Putamen (tissue), 1 donor: ENCODE data around the gene FRMPD3.
"Not testable (repeated sequence)": the region's sequence is repeated elsewhere in the genome, so short reads cannot be mapped to it uniquely, and the experiment has no call there.

ENCODE experiments used
- DNase-seq: peaks from one replicate; pipeline ENCODE4 v3.0.0-alpha.2; 2016; ENCODE audit warnings: low spot score

FRMPD3 gene

DNA sequence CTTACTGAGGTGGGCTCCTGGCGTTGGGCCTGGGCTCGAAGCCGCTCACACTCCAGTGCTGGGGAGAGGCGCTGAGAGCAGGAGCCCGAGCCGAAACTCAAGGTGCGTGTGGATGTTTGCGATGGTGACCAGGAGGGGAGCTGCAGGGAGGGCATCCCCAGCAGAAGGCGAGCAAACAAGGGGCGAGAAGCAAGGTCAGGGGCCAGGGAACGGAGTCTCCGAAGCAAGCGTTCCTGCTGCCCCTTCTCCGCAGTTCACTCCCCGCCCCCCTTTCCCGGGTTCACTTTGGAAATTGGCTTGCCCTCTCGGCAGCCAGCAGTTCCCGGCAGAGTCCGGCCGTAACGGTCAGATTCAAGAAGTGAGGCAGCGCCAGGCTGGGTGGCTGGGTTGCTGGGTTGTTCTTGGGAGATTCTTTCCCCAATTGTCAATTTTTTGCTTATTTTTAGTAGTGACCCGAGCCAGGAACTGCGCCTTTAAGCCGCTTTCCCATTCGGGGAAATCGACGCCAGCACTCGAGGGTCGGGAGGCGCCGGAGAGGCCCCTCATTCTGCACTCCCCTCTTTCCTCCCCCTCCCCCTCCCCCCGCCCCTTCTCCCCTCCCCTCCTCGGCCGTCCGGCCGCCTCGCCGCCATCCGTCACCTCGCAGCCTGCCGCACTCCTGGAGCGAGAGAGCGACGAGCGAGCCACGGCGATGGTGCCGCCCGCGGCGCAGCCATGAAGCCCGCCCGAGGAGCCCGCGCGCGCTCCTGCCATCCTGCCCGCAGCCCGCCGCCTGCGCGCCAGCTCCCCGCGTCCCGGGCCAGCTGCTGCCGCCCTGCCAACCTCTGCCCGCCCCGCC, at the start of gene FRMPD3:
TSS of gene FRMPD3 (plus strand) at position 655 of the 838 bp plus-strand sequence. CDS start 76,937 bp downstream, outside the sequence.
- no peak for DNase-seq

DNA sequence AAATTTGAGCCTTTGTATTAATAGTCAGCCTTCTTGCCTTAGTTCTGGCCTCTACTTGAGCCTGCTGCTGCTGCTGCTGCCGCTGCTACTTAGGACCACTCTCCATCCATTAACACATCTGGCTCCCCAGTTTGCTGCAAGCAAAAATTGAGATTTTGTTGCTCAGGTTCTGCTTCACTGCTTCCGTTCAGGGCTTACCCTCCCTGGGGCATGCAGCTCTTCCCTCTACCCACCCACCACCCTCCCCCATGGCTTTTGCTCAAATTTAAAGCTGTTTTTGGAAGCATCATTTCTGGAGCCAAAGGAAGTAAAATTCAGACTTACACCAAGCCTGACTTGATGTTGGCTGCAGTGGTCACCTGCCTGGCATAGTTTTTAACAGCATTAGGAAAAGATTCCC, 28.9 kb upstream of the FRMPD3 start:
- no peak for DNase-seq

GRCh38 chrX:107421337-107421861, 28.1 kb upstream of the FRMPD3 start:
- DNase-seq: no peak

- no peak for DNase-seq
These were observed 20.4 kb upstream of the FRMPD3 start for GRCh38 chrX:107429090-107429489.

DNA sequence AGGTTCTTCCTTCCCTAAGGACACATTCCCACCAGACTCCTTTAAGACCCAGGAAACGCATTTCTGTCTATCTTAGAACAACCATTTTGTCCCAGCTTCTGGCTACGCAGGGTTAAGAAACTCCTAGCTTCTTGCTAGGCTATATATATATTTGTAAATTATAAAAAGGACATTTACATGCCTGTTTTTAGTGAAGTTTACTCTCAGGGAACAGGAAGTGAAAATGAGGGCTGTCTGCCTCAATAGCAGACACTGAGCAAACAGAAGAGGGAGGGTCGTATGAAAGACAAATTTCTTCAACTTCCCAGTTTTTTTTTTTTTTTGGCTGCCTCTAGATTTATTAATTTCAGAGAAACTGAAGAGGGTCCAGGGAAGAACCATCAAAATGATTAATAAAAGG, 9.3 kb upstream of the FRMPD3 start:
- DNase-seq: no peak

- DNase-seq: no peak
These were observed 8.8 kb upstream of the FRMPD3 start for GRCh38 chrX:107440692-107441091.

- DNase-seq: no peak
These were observed 6.4 kb upstream of the FRMPD3 start for GRCh38 chrX:107442914-107443527.

GRCh38 chrX:107445146-107445545, 4.3 kb upstream of the FRMPD3 start:
- DNase-seq: no peak

GRCh38 chrX:107445631-107446030, 3.8 kb upstream of the FRMPD3 start:
- no peak for DNase-seq

GRCh38 chrX:107447642-107448041, 1.8 kb upstream of the FRMPD3 start:
- no peak for DNase-seq

DNA sequence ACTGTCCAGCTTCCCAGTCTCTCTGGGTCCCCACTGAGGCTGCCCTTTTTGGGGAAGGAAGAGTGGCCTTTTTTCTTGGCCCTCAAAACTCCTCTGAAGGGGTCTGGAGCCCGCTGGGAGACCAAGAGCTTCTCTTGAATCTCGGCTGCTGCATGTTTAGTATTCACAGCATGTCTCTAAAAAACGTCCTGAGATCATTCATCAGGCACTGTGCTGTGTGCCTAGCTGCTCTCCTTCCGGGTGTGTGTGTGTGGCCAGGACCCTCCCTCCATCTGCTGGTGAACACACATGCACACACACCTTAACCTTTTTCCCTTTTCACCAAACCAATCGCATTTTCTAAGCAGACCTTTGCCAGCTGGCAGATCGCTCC, 841 bp upstream of the FRMPD3 start:
- no peak for DNase-seq

DNA sequence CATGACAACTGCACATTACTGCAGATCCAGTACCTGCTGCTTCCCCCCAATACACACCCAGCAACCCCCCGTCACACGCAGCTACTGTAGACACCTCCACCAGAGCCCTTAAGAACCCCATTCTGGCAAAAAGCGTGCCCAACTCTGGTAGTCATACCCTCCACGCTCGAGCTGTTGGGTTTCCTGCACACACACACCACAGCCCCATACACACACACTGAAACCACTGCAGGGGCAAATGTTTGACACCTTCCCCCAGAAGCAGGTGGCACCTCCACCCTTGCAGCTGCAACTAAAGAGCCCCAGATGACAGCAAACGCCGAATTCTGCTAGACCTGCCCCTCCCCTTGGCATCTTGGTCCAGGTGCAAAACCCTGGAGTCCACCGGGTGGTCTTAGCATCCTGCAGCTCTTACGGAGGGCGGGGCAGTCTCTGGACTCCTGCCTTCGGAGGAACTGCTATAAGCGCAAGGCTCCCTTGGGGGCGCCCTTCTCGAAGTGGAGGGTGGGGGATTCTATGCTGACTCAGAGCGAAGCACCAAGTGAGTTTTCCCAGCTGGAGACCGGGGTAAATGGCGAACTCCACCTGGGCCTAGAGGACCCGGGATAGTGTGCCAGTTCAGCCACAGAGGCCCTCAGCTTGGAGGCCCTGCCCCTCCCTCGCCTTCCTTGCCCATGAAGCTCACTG, 1.5 kb downstream of the FRMPD3 start:
- DNase-seq: no peak

DNA sequence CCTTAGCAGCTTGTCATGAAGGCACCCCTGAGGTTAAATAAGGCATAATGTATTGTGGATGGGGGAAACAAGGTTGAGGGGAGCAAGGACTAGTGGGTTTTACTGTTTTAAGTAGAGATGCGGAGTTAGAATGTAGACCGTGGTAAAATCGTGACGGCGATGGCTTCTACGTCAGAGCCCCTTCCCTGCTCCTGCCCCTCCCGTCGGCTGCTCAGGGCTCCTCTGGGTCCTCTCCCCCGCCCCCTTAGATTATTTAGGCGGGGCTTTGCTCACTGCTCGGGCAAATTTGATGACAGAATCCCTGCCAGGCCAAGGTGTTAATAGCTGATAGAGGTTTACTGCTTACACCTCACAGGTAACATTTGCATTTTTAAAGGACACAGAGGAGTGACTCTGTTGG, 2.3 kb downstream of the FRMPD3 start:
- DNase-seq: no peak

GRCh38 chrX:107452581-107452980, 3.1 kb downstream of the FRMPD3 start:
- DNase-seq: no peak

- no peak for DNase-seq
These were observed 4.8 kb downstream of the FRMPD3 start for GRCh38 chrX:107454302-107454701.

DNA sequence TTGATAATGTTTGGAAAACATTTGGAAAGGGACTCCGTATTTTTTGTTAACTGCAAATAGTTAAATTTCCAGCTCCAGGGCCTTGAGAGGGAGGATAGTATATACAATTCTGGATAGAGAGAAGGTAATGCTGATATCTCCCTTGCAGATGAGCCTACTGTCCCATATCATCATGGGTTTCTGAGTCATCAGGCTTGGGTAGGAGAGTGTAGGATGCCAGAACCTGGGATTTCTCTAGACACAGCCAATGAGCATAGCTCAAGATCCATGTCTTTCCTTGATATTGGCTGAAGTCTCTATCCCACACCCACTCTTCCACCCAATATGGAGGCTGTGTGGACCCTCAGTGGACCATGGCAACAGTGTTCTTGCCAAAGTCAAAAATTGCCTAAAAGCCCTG, 7.8 kb downstream of the FRMPD3 start:
- DNase-seq: no peak

DNA sequence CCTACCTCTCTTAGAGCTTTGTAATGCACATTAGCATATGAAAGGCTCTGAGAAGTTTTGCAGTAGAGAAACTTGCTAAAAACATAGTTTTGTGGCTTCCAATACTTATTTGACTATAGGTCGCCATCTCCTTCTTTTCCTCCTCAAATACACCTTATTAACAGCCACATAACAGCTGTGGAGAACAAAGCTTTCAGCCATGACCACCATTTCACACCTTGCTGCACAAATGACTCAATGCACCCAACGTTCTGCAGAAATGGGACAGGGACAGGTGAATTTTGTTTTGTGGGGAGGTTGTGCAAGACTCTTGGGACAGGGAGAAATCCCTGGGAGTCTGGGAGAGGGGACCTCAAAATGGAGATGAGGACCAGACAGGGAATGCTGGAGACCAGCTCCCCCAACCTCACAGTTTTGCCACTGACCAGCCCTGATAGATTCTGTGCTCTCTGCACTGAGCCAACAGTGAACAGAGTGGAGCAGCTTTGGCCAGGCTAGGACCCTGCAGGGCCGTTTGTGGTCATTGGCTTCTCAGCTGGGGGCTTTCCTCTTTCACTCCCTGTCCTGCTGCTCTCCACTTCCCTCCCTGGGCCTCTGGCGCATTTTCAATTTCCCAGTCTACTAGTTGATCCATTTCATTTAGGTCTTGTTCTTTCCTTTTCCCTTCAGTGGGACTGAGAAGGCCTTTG, 16.6 kb downstream of the FRMPD3 start:
- DNase-seq: no peak

GRCh38 chrX:107467271-107467670, 17.8 kb downstream of the FRMPD3 start:
- DNase-seq: no peak

DNA sequence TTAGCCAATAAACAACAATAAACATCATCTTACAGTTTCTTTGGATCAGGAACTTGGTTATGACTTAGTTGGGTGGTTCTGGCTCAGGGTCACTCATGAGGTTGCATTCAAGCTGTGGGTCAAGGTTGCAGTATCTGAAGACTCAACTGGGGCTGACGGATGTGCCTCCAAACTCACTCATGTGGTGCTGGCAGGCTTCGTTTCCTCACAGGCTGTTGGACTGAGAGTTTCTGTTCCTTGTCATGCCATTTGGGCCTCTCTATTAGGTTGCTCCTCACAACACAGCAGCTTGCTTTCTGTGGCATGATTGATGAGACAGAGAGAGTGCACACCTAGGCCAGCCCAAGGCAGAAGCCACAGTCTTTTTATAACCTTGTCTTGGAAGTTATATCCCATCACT, 20.7 kb downstream of the FRMPD3 start:
- DNase-seq: no peak

- DNase-seq: no peak
These were observed 21.5 kb downstream of the FRMPD3 start for GRCh38 chrX:107470971-107471370.

GRCh38 chrX:107471420-107471819, 22.0 kb downstream of the FRMPD3 start:
- not testable (repeated sequence) for DNase-seq

DNA sequence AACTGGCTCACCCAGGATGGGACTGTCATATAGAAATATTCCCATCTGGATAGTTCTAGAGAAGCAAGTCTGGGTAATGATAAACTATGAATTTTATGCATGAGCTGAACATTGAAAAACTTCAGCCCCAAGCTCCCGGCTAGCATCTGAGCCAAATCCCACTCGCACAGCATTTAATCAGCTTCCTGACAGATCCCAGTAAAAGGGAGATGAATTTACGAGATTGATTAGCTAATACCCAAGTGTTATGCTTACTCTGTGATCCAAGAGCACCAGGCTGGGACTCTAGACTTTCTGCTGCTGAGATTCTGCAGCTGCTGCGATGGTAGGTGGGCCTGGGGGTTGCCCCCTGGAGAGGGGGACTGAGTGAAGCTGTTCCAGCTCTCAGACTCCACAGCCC, 28.0 kb downstream of the FRMPD3 start:
- no peak for DNase-seq
